DND-41 (cell line): ENCODE results near the gene NPFF.

Experiments used
- EZH2 ChIP-seq: IDR thresholded peaks from 3 replicates; pipeline ENCODE4 v1.6.1; 2012; ENCODE audit warnings: borderline replicate concordance, low read depth, mild to moderate bottlenecking, moderate library complexity, low read length, inconsistent platforms; ENCODE audit not compliant: severe bottlenecking
- TF ChIP-seq, protein P1 (sequence below): IDR thresholded peaks from 2 replicates; pipeline ENCODE4 v1.5.1; 2012; ENCODE audit warnings: borderline replicate concordance, low read length, moderate library complexity, mild to moderate bottlenecking; ENCODE audit not compliant: poor library complexity, severe bottlenecking; ENCODE audit errors: extremely low read depth

GRCh38 chr12:53461591-53461990, 45.7 kb downstream of the NPFF start:
- TF ChIP-seq, protein P1, sequence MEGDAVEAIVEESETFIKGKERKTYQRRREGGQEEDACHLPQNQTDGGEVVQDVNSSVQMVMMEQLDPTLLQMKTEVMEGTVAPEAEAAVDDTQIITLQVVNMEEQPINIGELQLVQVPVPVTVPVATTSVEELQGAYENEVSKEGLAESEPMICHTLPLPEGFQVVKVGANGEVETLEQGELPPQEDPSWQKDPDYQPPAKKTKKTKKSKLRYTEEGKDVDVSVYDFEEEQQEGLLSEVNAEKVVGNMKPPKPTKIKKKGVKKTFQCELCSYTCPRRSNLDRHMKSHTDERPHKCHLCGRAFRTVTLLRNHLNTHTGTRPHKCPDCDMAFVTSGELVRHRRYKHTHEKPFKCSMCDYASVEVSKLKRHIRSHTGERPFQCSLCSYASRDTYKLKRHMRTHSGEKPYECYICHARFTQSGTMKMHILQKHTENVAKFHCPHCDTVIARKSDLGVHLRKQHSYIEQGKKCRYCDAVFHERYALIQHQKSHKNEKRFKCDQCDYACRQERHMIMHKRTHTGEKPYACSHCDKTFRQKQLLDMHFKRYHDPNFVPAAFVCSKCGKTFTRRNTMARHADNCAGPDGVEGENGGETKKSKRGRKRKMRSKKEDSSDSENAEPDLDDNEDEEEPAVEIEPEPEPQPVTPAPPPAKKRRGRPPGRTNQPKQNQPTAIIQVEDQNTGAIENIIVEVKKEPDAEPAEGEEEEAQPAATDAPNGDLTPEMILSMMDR: no peak
- TF ChIP-seq EZH2: no peak
